HEK293T (cell line): ENCODE data around the gene CHML.

Source experiments
- CTCF ChIA-PET: fragments of 350-600 bp; formaldehyde crosslinking; extraction: SDS; loops from one replicate; lab custom pipeline; 2021; ENCODE audit warnings: antibody characterized with exemption, inconsistent platforms; lab: Yijun Ruan, JAX
- POLR2A ChIA-PET: fragments of 350-600 bp; formaldehyde crosslinking; extraction: SDS; loops from one replicate; lab custom pipeline; 2020; ENCODE audit warnings: antibody characterized with exemption, inconsistent platforms; lab: Yijun Ruan, JAX
- DNase-seq: peaks from one replicate; pipeline ENCODE4 v3.0.0; 2012; ENCODE audit warnings: mixed read lengths; ENCODE audit errors: extremely low spot score
- ARNT ChIP-seq: fragments of 450-650 bp; IDR thresholded peaks from 2 replicates; pipeline ENCODE4 v1.6.1; 2017; ENCODE audit warnings: mild to moderate bottlenecking
- BHLHE40 ChIP-seq: fragments of 450-650 bp; IDR thresholded peaks from 2 replicates; pipeline ENCODE4 v1.6.1; 2016; ENCODE audit warnings: mild to moderate bottlenecking, moderate library complexity, borderline replicate concordance
- CTBP1 ChIP-seq: fragments of 450-650 bp; IDR thresholded peaks from 2 replicates; pipeline ENCODE4 v1.6.1; 2016; ENCODE audit warnings: borderline replicate concordance
- ELF4 ChIP-seq: fragments of 450-650 bp; IDR thresholded peaks from 2 replicates; pipeline ENCODE4 v1.6.1; 2017; ENCODE audit warnings: antibody characterized with exemption
- FOXA1 ChIP-seq: fragments of 450-650 bp; IDR thresholded peaks from 2 replicates; pipeline ENCODE4 v1.6.1; 2016; ENCODE audit warnings: mild to moderate bottlenecking
- FOXK2 ChIP-seq: fragments of 450-650 bp; IDR thresholded peaks from 2 replicates; pipeline ENCODE4 v1.6.1; 2016; ENCODE audit warnings: mild to moderate bottlenecking
- FOXM1 ChIP-seq: fragments of 450-650 bp; IDR thresholded peaks from 2 replicates; pipeline ENCODE4 v1.6.1; 2017; ENCODE audit warnings: mild to moderate bottlenecking, borderline replicate concordance
- HDGF ChIP-seq: fragments of 450-650 bp; IDR thresholded peaks from 2 replicates; pipeline ENCODE4 v1.6.1; 2017; ENCODE audit warnings: antibody characterized with exemption, borderline replicate concordance
- L3MBTL2 ChIP-seq: fragments of 450-650 bp; conservative IDR thresholded peaks from 2 replicates; pipeline ENCODE4 v1.6.1; 2016; ENCODE audit warnings: mild to moderate bottlenecking
- LEF1 ChIP-seq: fragments of 450-650 bp; IDR thresholded peaks from 2 replicates; pipeline ENCODE4 v1.6.1; 2017; ENCODE audit warnings: mild to moderate bottlenecking, borderline replicate concordance
- NFRKB ChIP-seq: fragments of 450-650 bp; IDR thresholded peaks from 2 replicates; pipeline ENCODE4 v1.6.1; 2016; ENCODE audit warnings: mild to moderate bottlenecking, moderate library complexity
- SP1 ChIP-seq: fragments of 450-650 bp; IDR thresholded peaks from 2 replicates; pipeline ENCODE4 v1.6.1; 2017
- SUZ12 ChIP-seq: fragments of 450-650 bp; IDR thresholded peaks from 2 replicates; pipeline ENCODE4 v1.6.1; 2016; ENCODE audit warnings: mild to moderate bottlenecking
- TARDBP ChIP-seq: fragments of 450-650 bp; IDR thresholded peaks from 2 replicates; pipeline ENCODE4 v1.6.1; 2016
- ZNF384 ChIP-seq: fragments of 450-650 bp; IDR thresholded peaks from 2 replicates; pipeline ENCODE4 v1.6.1; 2016
- TF ChIP-seq, protein P1 (sequence below): fragments of 450-650 bp; IDR thresholded peaks from 2 replicates; pipeline ENCODE4 v1.6.1; 2016

The CHML gene

DNA sequence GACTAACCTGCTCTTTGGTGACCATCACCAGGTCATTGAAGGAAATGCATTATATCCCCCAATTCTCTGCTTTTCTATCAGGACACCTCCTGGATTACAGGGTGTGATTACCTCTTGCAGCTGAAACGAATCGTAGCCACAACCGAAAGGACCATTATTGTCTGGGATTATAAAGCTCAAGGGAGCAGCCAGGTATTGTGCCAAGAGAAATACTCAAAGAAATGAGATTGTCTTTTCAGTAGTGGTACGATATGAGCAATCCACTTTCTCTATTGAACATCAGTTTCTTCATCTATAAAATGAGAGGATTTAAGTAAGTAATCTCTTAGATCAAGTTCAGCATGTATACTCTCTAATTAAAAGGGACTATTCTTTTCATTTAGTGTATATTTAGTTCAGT, 39.2 kb upstream of the CHML start:
- CTCF ChIA-PET = interaction anchor here (0.8 kb wide), 1 partner anchor 15 kb away, joined by 4 read pairs; no protein-coding TSS in a partner anchor
- POLR2A ChIA-PET = interaction anchor here (0.9 to 1.1 kb wide), 2 partner anchors 9 kb away, joined by 4 to 6 read pairs; no protein-coding TSS in a partner anchor
- DNase-seq = no peak
- no peak for TF ChIP-seq CTBP1
- TF ChIP-seq, protein P1, sequence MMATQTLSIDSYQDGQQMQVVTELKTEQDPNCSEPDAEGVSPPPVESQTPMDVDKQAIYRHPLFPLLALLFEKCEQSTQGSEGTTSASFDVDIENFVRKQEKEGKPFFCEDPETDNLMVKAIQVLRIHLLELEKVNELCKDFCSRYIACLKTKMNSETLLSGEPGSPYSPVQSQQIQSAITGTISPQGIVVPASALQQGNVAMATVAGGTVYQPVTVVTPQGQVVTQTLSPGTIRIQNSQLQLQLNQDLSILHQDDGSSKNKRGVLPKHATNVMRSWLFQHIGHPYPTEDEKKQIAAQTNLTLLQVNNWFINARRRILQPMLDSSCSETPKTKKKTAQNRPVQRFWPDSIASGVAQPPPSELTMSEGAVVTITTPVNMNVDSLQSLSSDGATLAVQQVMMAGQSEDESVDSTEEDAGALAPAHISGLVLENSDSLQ = no peak
- TF ChIP-seq SUZ12 = no peak
- no peak for TF ChIP-seq L3MBTL2
- TF ChIP-seq ARNT = no peak
- no peak for TF ChIP-seq FOXA1
- TF ChIP-seq ELF4 = no peak
- no peak for TF ChIP-seq LEF1
- no peak for TF ChIP-seq TARDBP
- no peak for TF ChIP-seq BHLHE40
- no peak for TF ChIP-seq FOXM1
- no peak for TF ChIP-seq SP1
- no peak for TF ChIP-seq NFRKB
- TF ChIP-seq FOXK2 = no peak
- no peak for TF ChIP-seq ZNF384

DNA sequence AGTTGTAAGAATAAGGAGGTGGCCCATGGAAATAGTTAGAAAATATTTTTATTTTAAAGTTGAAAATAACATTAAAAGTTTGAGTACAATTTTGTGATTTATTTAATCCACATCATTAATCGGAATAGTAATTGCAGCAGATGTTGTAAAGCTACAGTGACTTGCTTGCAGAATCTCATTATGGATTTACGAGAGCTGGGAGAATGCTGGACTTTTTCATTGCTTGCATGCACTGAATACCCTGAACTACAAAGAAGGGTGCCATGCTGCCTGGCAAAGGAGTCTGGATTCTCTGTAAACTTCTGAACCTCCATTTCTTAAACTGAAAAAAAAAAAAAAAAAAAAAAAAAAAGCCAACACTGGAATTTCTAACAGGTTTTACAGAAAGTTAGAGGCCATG, 38.4 kb upstream of the CHML start:
- TF ChIP-seq SUZ12 = no peak
- TF ChIP-seq ARNT = no peak
- no peak for TF ChIP-seq FOXA1
- DNase-seq = no peak
- ChIA-PET POLR2A (interaction anchor here (0.9 kb wide), 1 partner anchor 8 kb away, joined by 6 read pairs; no protein-coding TSS in a partner anchor), CTCF (interaction anchor here (0.7 kb wide), 1 partner anchor 943 kb away, joined by 11 read pairs; no protein-coding TSS in a partner anchor)

DNA sequence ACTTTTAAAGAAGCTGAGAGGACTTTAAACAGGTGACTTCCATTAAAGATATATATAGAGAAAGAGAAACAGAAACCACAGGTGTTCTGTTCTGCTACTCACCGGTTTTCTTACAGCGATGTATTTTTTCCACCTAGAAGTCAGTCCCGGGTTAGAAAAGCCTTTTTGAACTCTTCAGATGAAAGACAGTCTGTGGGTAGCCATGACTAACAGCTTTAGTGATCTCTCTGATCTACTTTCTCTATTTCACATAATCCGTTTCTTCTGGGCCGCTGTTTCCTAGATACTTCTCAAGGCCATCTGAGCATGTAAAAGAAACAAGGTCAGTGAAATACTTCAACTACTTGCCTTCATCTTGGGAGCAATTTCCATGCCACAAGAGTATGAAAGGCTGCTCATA, 37.0 kb upstream of the CHML start:
- TF ChIP-seq FOXK2 = no peak
- TF ChIP-seq FOXA1 = no peak
- no peak for TF ChIP-seq SP1
- no peak for TF ChIP-seq CTBP1
- TF ChIP-seq SUZ12 = no peak
- no peak for TF ChIP-seq BHLHE40
- TF ChIP-seq, protein P1 = no peak
- no peak for TF ChIP-seq ZNF384
- TF ChIP-seq L3MBTL2 = no peak
- TF ChIP-seq TARDBP = no peak
- no peak for TF ChIP-seq ELF4
- no peak for TF ChIP-seq LEF1
- TF ChIP-seq ARNT = no peak
- TF ChIP-seq NFRKB = no peak
- POLR2A ChIA-PET = no interaction called here
- DNase-seq = no peak
- CTCF ChIA-PET = interaction anchor here (1.3 kb wide), 1 partner anchor 9 kb away, joined by 4 read pairs; no protein-coding TSS in a partner anchor

DNA sequence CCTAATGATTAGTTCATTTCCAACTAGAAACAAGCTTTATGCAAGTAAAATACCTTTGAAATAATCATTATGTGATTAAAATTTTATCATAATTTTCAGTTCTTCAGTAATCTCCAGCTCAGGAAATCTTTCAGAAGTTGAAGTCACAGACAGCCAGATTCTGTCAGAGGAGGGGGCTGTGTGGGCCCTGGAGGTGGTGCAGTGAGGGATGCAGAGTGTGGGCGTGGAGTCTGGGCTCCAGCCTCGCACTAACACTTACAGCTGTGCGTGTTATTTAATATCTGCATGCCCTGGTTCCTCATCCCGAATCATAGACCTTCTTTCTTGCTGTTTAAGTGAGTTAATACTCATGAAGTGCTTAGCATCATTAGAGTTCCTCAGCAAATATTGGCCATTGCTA, 35.8 kb upstream of the CHML start:
- ChIA-PET POLR2A (no interaction called here), CTCF (interaction anchor here (0.7 kb wide), 1 partner anchor 111 kb away, joined by 3 read pairs; no protein-coding TSS in a partner anchor)
- TF ChIP-seq FOXM1 (no peak), HDGF (no peak), LEF1 (no peak), L3MBTL2 (no peak), SUZ12 (no peak)
- TF ChIP-seq, protein P1 = no peak
- DNase-seq = no peak

DNA sequence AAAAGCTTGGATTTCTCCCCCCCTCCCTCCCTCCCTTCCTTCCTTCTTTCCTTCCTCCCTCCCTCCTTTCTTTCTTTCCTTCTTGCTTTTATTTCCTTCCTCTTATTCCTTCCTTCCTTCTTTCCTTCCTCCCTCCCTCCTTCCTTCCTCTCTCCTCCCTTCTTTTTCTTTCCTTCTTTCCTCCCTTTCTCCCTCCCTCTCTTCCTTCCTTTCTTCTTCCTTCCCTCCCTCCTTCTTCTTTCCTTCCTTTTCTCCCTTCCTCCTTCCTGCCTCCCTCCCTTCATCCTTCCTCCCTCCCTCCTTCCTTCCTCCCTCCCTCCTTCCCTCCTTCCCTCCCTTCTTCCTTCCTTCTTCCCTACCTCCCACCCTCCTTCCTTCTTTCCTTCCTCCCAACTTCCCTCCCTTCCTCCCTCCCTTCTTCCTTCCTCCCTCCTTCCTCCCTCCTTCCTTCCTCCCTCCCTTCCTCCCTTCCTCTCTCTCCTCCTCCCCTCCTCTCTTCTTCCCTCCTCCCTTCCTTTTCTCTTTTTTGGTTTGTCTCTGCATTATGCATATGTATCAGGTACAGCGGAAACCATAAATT, 34.7 kb upstream of the CHML start:
- ChIA-PET CTCF (no interaction called here), POLR2A (no interaction called here)
- DNase-seq = no peak
- TF ChIP-seq, protein P1 = no peak
- TF ChIP-seq ZNF384 = no peak
- no peak for TF ChIP-seq SUZ12
- TF ChIP-seq LEF1 = no peak
- TF ChIP-seq ELF4 = no peak
- no peak for TF ChIP-seq BHLHE40

DNA sequence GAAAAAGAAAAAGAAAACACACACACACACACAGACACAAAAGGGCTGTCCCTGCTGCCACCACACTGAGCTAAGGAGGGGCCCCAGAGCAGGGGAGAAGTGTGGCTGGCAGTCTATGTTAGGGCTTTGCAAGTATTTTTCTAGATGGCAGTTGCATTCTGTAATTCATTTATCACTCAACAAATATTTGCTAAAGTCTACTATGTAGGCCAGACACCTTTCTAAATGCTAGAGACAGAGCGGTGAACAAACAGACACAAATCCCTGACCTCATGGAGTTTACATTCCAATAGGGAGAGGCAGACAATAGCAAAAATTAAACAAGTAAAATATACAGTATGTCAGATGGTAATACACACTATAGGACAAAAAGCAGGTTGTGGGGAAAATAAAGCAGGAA, 32.1 kb upstream of the CHML start:
- ChIA-PET CTCF (no interaction called here), POLR2A (no interaction called here)
- TF ChIP-seq L3MBTL2 (no peak), ZNF384 (no peak), FOXK2 (no peak), HDGF (no peak)
- DNase-seq = no peak
